ENCODE results near the gene NUDT8. TPM values are rescaled to one million over a fixed set of nuclear protein-coding genes. Genes with fewer than 3 reads are reported as not detected.

Gene NUDT8
- total and polyA plus RNA-seq, 2 experiments from 2014 or later: 5.0 to 15.1 TPM

GRCh38 chr11:67673358-67673757, 43.6 kb upstream of the NUDT8 start (continued):
- TF ChIP-seq, protein P1, sequence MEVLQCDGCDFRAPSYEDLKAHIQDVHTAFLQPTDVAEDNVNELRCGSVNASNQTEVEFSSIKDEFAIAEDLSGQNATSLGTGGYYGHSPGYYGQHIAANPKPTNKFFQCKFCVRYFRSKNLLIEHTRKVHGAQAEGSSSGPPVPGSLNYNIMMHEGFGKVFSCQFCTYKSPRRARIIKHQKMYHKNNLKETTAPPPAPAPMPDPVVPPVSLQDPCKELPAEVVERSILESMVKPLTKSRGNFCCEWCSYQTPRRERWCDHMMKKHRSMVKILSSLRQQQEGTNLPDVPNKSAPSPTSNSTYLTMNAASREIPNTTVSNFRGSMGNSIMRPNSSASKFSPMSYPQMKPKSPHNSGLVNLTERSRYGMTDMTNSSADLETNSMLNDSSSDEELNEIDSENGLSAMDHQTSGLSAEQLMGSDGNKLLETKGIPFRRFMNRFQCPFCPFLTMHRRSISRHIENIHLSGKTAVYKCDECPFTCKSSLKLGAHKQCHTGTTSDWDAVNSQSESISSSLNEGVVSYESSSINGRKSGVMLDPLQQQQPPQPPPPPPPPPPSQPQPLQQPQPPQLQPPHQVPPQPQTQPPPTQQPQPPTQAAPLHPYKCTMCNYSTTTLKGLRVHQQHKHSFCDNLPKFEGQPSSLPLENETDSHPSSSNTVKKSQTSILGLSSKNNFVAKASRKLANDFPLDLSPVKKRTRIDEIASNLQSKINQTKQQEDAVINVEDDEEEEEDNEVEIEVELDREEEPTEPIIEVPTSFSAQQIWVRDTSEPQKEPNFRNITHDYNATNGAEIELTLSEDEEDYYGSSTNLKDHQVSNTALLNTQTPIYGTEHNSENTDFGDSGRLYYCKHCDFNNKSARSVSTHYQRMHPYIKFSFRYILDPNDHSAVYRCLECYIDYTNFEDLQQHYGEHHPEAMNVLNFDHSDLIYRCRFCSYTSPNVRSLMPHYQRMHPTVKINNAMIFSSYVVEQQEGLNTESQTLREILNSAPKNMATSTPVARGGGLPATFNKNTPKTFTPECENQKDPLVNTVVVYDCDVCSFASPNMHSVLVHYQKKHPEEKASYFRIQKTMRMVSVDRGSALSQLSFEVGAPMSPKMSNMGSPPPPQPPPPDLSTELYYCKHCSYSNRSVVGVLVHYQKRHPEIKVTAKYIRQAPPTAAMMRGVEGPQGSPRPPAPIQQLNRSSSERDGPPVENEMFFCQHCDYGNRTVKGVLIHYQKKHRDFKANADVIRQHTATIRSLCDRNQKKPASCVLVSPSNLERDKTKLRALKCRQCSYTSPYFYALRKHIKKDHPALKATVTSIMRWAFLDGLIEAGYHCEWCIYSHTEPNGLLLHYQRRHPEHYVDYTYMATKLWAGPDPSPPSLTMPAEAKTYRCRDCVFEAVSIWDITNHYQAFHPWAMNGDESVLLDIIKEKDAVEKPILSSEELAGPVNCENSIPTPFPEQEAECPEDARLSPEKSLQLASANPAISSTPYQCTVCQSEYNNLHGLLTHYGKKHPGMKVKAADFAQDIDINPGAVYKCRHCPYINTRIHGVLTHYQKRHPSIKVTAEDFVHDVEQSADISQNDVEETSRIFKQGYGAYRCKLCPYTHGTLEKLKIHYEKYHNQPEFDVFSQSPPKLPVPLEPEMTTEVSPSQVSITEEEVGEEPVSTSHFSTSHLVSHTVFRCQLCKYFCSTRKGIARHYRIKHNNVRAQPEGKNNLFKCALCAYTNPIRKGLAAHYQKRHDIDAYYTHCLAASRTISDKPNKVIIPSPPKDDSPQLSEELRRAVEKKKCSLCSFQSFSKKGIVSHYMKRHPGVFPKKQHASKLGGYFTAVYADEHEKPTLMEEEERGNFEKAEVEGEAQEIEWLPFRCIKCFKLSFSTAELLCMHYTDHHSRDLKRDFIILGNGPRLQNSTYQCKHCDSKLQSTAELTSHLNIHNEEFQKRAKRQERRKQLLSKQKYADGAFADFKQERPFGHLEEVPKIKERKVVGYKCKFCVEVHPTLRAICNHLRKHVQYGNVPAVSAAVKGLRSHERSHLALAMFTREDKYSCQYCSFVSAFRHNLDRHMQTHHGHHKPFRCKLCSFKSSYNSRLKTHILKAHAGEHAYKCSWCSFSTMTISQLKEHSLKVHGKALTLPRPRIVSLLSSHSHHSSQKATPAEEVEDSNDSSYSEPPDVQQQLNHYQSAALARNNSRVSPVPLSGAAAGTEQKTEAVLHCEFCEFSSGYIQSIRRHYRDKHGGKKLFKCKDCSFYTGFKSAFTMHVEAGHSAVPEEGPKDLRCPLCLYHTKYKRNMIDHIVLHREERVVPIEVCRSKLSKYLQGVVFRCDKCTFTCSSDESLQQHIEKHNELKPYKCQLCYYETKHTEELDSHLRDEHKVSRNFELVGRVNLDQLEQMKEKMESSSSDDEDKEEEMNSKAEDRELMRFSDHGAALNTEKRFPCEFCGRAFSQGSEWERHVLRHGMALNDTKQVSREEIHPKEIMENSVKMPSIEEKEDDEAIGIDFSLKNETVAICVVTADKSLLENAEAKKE (CRISPR knock-in tag; IDR thresholded peaks at IDR 0.05): no peak
- TF ChIP-seq STAT1 (IDR thresholded peaks at IDR 0.05; ENCODE audit: unreplicated experiment): no peak

- Histone ChIP-seq H3K4me3 (no peak overlapping the region), H3K36me3 (ENCODE audit: insufficient read depth) (no peaks in the 10 kb centered on the region), H3K27ac (ENCODE audit: low read depth) (no peak overlapping the region), H3K4me1 (ENCODE audit: insufficient read depth) (no peaks in the 10 kb centered on the region), H4K20me1 (replicated peaks; ENCODE audit: insufficient read depth) (no peaks in the 10 kb centered on the region), H3K4me2 (no peak overlapping the region), H3K9me2 (ENCODE audit: insufficient read depth) (no peaks in the 10 kb centered on the region), H3K79me2 (replicated peaks; ENCODE audit: insufficient read depth) (no peaks in the 10 kb centered on the region), H3F3A (replicated peaks; ENCODE audit: low read depth) (no peaks in the 10 kb centered on the region), H3K27me3 (ENCODE audit: insufficient read depth) (no peaks in the 10 kb centered on the region), H2AFZ (no peak overlapping the region)
- DNase-seq (ENCODE audit: low spot score) (no peak), ATAC-seq (no peak)
- Mint-ChIP-seq H3K4me1 (peaks cover 19% of the 10 kb centered on the region), H3K27me3 (ENCODE audit: insufficient read depth, low read depth, poor library complexity) (peaks cover 6% of the 10 kb centered on the region), H3K4me3 (no peak overlapping the region), H3K27ac (no peak overlapping the region), H3K9me3 (no peaks in the 10 kb centered on the region), H3K36me3 (ENCODE audit: low read depth) (no peaks in the 10 kb centered on the region)
- TF ChIP-seq ZNF114 (CRISPR knock-in tag; IDR thresholded peaks at IDR 0.05): no peak
- TF ChIP-seq NANOG (IDR thresholded peaks at IDR 0.05; ENCODE audit: borderline replicate concordance): no peak
- TF ChIP-seq, protein P2, sequence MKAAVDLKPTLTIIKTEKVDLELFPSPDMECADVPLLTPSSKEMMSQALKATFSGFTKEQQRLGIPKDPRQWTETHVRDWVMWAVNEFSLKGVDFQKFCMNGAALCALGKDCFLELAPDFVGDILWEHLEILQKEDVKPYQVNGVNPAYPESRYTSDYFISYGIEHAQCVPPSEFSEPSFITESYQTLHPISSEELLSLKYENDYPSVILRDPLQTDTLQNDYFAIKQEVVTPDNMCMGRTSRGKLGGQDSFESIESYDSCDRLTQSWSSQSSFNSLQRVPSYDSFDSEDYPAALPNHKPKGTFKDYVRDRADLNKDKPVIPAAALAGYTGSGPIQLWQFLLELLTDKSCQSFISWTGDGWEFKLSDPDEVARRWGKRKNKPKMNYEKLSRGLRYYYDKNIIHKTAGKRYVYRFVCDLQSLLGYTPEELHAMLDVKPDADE (IDR thresholded peaks at IDR 0.05): no peak
- no peak for TF ChIP-seq ZNF331 (CRISPR knock-in tag; IDR thresholded peaks at IDR 0.05; ENCODE audit: low read depth)
- TF ChIP-seq EZH2phosphoT487 (IDR thresholded peaks at IDR 0.05; ENCODE audit: unreplicated experiment): no peak
- no peak for TF ChIP-seq EZH2 (IDR thresholded peaks at IDR 0.05; ENCODE audit: low read depth, unreplicated experiment)
- TF ChIP-seq, protein P3, sequence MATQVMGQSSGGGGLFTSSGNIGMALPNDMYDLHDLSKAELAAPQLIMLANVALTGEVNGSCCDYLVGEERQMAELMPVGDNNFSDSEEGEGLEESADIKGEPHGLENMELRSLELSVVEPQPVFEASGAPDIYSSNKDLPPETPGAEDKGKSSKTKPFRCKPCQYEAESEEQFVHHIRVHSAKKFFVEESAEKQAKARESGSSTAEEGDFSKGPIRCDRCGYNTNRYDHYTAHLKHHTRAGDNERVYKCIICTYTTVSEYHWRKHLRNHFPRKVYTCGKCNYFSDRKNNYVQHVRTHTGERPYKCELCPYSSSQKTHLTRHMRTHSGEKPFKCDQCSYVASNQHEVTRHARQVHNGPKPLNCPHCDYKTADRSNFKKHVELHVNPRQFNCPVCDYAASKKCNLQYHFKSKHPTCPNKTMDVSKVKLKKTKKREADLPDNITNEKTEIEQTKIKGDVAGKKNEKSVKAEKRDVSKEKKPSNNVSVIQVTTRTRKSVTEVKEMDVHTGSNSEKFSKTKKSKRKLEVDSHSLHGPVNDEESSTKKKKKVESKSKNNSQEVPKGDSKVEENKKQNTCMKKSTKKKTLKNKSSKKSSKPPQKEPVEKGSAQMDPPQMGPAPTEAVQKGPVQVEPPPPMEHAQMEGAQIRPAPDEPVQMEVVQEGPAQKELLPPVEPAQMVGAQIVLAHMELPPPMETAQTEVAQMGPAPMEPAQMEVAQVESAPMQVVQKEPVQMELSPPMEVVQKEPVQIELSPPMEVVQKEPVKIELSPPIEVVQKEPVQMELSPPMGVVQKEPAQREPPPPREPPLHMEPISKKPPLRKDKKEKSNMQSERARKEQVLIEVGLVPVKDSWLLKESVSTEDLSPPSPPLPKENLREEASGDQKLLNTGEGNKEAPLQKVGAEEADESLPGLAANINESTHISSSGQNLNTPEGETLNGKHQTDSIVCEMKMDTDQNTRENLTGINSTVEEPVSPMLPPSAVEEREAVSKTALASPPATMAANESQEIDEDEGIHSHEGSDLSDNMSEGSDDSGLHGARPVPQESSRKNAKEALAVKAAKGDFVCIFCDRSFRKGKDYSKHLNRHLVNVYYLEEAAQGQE (IDR thresholded peaks at IDR 0.05; ENCODE audit: unreplicated experiment): no peak
- no peak for TF ChIP-seq JUNB (IDR thresholded peaks at IDR 0.05; ENCODE audit: unreplicated experiment)
- TF ChIP-seq STAT1 (IDR thresholded peaks at IDR 0.05; ENCODE audit: unreplicated experiment): no peak
- TF ChIP-seq CTCF (conservative IDR thresholded peaks at IDR 0.05; ENCODE audit: low read depth in 2 of 2): no peak
- no peak for TF ChIP-seq CREB1 (CRISPR knock-in tag; IDR thresholded peaks at IDR 0.05; ENCODE audit: low read depth)
- no peak for TF ChIP-seq POLR2AphosphoS5 (IDR thresholded peaks at IDR 0.05; ENCODE audit: low read depth)
These were observed 41.4 kb upstream of the NUDT8 start for GRCh38 chr11:67671211-67671520.

Measured in GM23338 (cell line).